Pancreas (tissue), 10 donors: Measurements from ENCODE around the gene YEATS2. TPM values are rescaled to one million over a fixed set of nuclear protein-coding genes. Genes with fewer than 3 reads are reported as not detected.

Experiments used
- ATAC-seq, 4 donors: fragments of 200-7000 bp; cut with Tn5 transposase; one replicate each; pipeline versions ENCODE4 v1.8.0 to v1.9.1; 2020; ENCODE audit warnings: mild to moderate bottlenecking in 4 of 4, moderate library complexity in 4 of 4
- DNase-seq, 6 donors: peaks; one replicate each; pipeline ENCODE4 v3.0.0-alpha.2; 2020
- FAIRE-seq: peaks from 2 replicates; lab custom pipeline; 2012; peaks lifted over from hg19 to GRCh38; lab: Jason Lieb, UNC
- H3K27ac ChIP-seq, 4 donors: fragments of 200-600 bp; sonication (generic); 1 replicate in 3 of 4; 2 replicates in 1 of 4; pipeline versions ENCODE4 v1.5.0 to v1.8.0; 2020
- H3K27me3 ChIP-seq, 4 donors: fragments of 200-600 bp; one replicate each; pipeline ENCODE4 v1.8.0; 2021
- H3K36me3 ChIP-seq, 3 donors: fragments of 200-600 bp; sonication (generic) in 1 of 3; one replicate each; pipeline versions ENCODE4 v1.5.0 to v1.8.0; 2020 to 2021
- H3K4me1 ChIP-seq, 3 donors: fragments of 200-600 bp; one replicate each; pipeline ENCODE4 v1.8.0; 2021
- H3K4me3 ChIP-seq, 4 donors: fragments of 200-600 bp; sonication (generic) in 2 of 4; one replicate each; pipeline versions ENCODE4 v1.5.0 to v1.8.0; 2020 to 2021
- H3K9me3 ChIP-seq, 4 donors: fragments of 200-600 bp; one replicate each; pipeline ENCODE4 v1.8.0; 2021
- WGBS, 2 donors: extraction: QIAGEN DNeasy Blood & Tissue Kit; methylation state at CpG; one replicate each; pipeline ENCODE4 v1.1.7; 2013; 5-methylcytosine and 5-hydroxymethylcytosine counted together
- intact Hi-C, 3 donors: fragments of 100-400 bp; cut with DNase I; formaldehyde crosslinking; loops; one replicate each; pipeline versions ENCODE4 v1.11.1 to v1.14.2; 2022
- polyA plus RNA-seq, 2 donors: library from polyadenylated mRNA; stranded (reverse); fragments of 200-250 nt; gene quantifications; one replicate each; pipeline ENCODE4 v1.2.3, GENCODE V29; 2013
- total RNA-seq, 6 donors: library from RNA; stranded (reverse); fragmentation: NEBNext Ultra II Directional in 4 of 6; extraction: Animal tissue kit (Norgen Biotek cat#: 25700) in 4 of 6; gene quantifications; one replicate each; pipeline versions ENCODE4 v1.2.1 to v1.2.4, GENCODE V29; 2021 to 2023
- TF ChIP-seq, protein P1 (sequence below), 4 donors: fragments of 200-600 bp; sonication (generic) in 3 of 4; IDR thresholded peaks; one replicate each; pipeline versions ENCODE4 v1.5.0 to v1.8.0; 2021; ENCODE audit warnings: antibody characterized with exemption in 4 of 4
- donor health status: healthy with polysubstance abuse.
- donor health status: DM: no; HTN: no; CAD: no; lungs with moderate emphysema.
- donor health status: DM: no; HTN: no; CAD: no.
- donor health status: control.
- donor health status: control.
- donor health status: Bipolar disorder and iron deficiency.
- donor health status: DM: yes; HTN: yes; CAD: no.
- donor health status: DM: no; HTN: no; CAD: no.
- donor health status: DM: no; HTN: no; CAD: no.
- donor health status: DM: yes; HTN: yes; CAD: no.

YEATS2 gene
- total and polyA plus RNA-seq, 8 donors: 5.7 to 12.8 (median 6.4) TPM

DNA sequence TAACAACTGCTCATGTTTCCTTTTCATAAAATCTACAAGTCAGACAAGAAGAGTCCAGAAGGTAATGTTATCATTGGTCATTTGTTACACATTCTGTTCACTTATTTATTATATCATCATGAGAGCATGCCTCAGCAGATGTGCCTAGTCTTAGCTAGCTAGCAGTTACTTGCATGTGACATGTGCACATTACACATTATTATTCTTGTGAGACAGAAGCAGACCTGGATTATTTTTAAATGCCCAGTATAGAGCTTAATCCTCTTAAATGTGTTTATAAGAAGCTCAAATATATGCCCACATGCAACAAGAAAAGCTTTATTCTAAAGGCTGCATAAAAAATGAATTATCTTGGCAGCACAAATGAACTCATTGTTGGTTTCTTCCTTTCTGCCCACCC is 12.6 kb downstream of the YEATS2 start:
- Histone ChIP-seq H3K27me3 (no peaks in the 10 kb centered on the region), H3K4me3 (no peak overlapping the region), H3K36me3 (no peaks in the 10 kb centered on the region), H3K27ac (no peak overlapping the region), H3K4me1 (no peaks in the 10 kb centered on the region), H3K9me3 (no peaks in the 10 kb centered on the region)
- FAIRE-seq: no peak
- intact Hi-C loops: no loop called here
- TF ChIP-seq, protein P1, sequence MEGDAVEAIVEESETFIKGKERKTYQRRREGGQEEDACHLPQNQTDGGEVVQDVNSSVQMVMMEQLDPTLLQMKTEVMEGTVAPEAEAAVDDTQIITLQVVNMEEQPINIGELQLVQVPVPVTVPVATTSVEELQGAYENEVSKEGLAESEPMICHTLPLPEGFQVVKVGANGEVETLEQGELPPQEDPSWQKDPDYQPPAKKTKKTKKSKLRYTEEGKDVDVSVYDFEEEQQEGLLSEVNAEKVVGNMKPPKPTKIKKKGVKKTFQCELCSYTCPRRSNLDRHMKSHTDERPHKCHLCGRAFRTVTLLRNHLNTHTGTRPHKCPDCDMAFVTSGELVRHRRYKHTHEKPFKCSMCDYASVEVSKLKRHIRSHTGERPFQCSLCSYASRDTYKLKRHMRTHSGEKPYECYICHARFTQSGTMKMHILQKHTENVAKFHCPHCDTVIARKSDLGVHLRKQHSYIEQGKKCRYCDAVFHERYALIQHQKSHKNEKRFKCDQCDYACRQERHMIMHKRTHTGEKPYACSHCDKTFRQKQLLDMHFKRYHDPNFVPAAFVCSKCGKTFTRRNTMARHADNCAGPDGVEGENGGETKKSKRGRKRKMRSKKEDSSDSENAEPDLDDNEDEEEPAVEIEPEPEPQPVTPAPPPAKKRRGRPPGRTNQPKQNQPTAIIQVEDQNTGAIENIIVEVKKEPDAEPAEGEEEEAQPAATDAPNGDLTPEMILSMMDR (IDR thresholded peaks at IDR 0.05): no peak
- ATAC-seq: no peak
- no peak for DNase-seq

DNA sequence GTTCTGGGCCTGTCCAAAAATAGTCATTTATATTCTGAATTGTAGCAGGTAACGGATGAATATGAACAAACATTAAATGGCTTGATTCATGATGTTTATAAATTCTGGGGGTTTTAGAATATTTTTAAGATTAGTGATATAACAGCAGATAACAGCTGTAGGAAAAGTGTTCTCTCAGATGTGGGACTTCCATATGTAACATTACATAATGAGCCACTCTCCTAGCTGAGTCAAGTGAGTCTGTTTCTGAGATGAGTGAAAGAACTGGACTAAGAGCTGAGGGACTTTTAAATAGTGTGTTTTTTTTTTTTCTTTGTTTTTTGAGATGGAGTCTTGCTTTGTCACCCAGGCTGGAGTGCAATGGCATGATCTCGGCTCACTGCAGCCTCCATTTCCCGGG is 13.9 kb downstream of the YEATS2 start:
- no peak overlapping the region for H3K4me3 ChIP-seq
- DNase-seq: no peak
- TF ChIP-seq, protein P1 (IDR thresholded peaks at IDR 0.05): no peak
- H3K36me3 ChIP-seq: no peaks in the 10 kb centered on the region
- no peaks in the 10 kb centered on the region for H3K9me3 ChIP-seq
- no peak for FAIRE-seq
- intact Hi-C loops: no loop called here
- H3K4me1 ChIP-seq: no peaks in the 10 kb centered on the region
- no peaks in the 10 kb centered on the region for H3K27me3 ChIP-seq
- no peak for ATAC-seq
- 97 to 99% methylated on average over 3 of the region's 3 CpGs for WGBS, 2 donors
- no peak overlapping the region for H3K27ac ChIP-seq

DNA sequence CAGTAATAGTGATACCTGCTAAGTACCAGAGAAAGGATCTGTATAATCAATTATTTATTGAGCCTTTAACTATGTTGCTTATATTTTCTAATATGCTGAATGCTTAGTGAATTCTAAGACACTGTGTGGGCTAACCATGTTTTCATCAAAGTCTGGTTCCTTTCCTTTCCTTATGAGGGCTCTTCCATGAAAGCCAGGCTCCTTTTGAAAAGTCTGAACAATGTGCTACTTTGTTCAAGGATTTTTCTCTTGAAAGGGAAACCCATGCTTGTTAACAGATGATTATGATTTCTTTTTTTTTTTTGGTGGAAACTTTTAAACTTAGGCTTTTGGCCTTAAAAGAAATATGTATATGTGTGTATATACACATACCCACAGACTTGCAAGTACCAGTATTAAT is 17.0 kb downstream of the YEATS2 start:
- TF ChIP-seq, protein P1 (IDR thresholded peaks at IDR 0.05): no peak
- DNase-seq: no peak
- no peaks in the 10 kb centered on the region for H3K4me1 ChIP-seq
- H3K4me3 ChIP-seq: no peak overlapping the region
- intact Hi-C loops: no loop called here
- no peak for FAIRE-seq
- H3K36me3 ChIP-seq: peaks cover 0 to 15% (median 8%) of the 10 kb centered on the region in 3 donors
- no peaks in the 10 kb centered on the region for H3K27me3 ChIP-seq
- no peak for ATAC-seq
- no peaks in the 10 kb centered on the region for H3K9me3 ChIP-seq
- no peak overlapping the region for H3K27ac ChIP-seq

DNA sequence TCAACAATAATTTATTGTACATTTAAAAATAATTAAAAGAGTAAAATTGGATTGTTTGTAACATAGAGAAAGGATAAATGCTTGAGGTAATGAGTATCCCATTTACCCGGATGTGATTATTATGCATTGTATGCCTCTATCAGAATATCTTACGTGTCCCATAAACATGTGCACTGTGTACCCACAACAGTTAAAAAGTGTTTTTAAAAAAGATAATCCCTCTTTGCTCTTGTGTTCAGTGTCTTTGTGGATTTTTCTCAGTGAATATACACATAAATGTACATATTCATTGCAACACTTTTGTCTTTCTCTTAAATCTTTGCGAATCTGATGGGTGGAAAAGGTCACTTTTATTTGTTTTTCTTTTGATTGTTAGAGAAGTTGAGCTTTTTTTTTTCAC is 20.4 kb downstream of the YEATS2 start:
- Histone ChIP-seq H3K27me3 (no peaks in the 10 kb centered on the region), H3K36me3 (peaks cover 0 to 15% (median 8%) of the 10 kb centered on the region in 3 donors), H3K4me1 (no peaks in the 10 kb centered on the region), H3K27ac (no peak overlapping the region), H3K4me3 (no peak overlapping the region), H3K9me3 (no peaks in the 10 kb centered on the region)
- intact Hi-C loops: no loop called here
- FAIRE-seq (no peak), ATAC-seq (no peak), DNase-seq (no peak)
- TF ChIP-seq, protein P1 (IDR thresholded peaks at IDR 0.05): no peak
- WGBS, 2 donors: 90% methylated on average over 3 of the region's 3 CpGs

DNA sequence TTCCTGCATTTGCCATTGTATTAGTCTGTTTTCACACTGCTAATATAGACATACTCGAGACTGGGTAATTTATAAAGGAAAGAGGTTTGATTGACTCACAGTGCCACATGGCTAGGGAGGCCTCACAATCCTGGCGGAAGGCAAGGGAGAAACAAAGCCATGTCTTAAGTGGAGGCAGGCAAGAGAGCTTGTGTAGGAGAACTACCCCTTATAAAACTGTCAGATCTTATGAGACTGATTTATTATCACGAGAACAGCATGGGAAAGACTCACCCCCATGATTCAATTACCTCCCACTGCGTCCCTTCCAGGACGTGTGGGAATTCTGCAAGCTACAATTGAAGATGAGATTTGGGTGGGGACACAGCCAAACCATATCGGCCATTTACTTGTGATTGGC is 27.8 kb downstream of the YEATS2 start:
- WGBS, 2 donors: 52 to 85% methylated on average over 6 of the region's 6 CpGs
- TF ChIP-seq, protein P1 (IDR thresholded peaks at IDR 0.05): no peak
- Histone ChIP-seq H3K4me1 (no peaks in the 10 kb centered on the region), H3K27me3 (no peaks in the 10 kb centered on the region), H3K27ac (no peak overlapping the region), H3K9me3 (no peaks in the 10 kb centered on the region), H3K4me3 (no peak overlapping the region), H3K36me3 (peaks cover 0 to 17% (median 0%) of the 10 kb centered on the region in 3 donors)
- intact Hi-C loops: no loop called here
- FAIRE-seq: no peak
- no peak for ATAC-seq
- no peak for DNase-seq
